Subcutaneous abdominal adipose tissue (tissue), 5 donors: ENCODE data around the gene HPF1.
"Not testable (repeated sequence)": the region's sequence is repeated elsewhere in the genome, so short reads cannot be mapped to it uniquely, and the experiment has no call there.

ENCODE experiments used
- H3K27ac ChIP-seq: one replicate; pipeline ENCODE4 v1.7.0; 2013; ENCODE audit warnings: low read depth, mild to moderate bottlenecking, inconsistent platforms, low read length, moderate library complexity
- H3K27me3 ChIP-seq, 5 donors: one replicate each; pipeline ENCODE4 v1.7.0; 2013; ENCODE audit warnings: low read length in 5 of 5, inconsistent platforms in 1 of 5; ENCODE audit not compliant: control insufficient read depth in 5 of 5, insufficient read depth in 4 of 5
- H3K36me3 ChIP-seq, 5 donors: one replicate each; pipeline ENCODE4 v1.7.0; 2013; ENCODE audit warnings: low read length in 5 of 5; ENCODE audit not compliant: control insufficient read depth in 5 of 5, insufficient read depth in 5 of 5
- H3K4me1 ChIP-seq, 5 donors: one replicate each; pipeline ENCODE4 v1.7.0; 2013; ENCODE audit warnings: low read length in 5 of 5, mild to moderate bottlenecking in 3 of 5, moderate library complexity in 1 of 5; ENCODE audit not compliant: control insufficient read depth in 5 of 5, insufficient read depth in 5 of 5
- H3K4me3 ChIP-seq, 5 donors: one replicate each; pipeline ENCODE4 v1.7.0; 2013; ENCODE audit warnings: low read length in 5 of 5, low read depth in 1 of 5
- H3K9ac ChIP-seq, 5 donors: one replicate each; pipeline ENCODE4 v1.7.0; 2013; ENCODE audit warnings: low read length in 5 of 5, mild to moderate bottlenecking in 4 of 5, moderate library complexity in 3 of 5
- H3K9me3 ChIP-seq, 5 donors: one replicate each; pipeline ENCODE4 v1.7.0; 2013; ENCODE audit warnings: low read length in 5 of 5; ENCODE audit not compliant: control insufficient read depth in 5 of 5
- donor health status: healthy.
- donor health status: healthy.
- donor health status: healthy.
- donor health status: healthy.
- donor health status: healthy.

HPF1 gene

GRCh38 chr4:169756971-169757574, 671 bp downstream of the HPF1 start:
- peaks cover 5 to 10% (median 6%) of the 10 kb centered on the region in 5 donors for H3K36me3 ChIP-seq
- peak overlapping the region; percentile 86 to 96 (median 89) for H3K4me3 ChIP-seq
- peak overlapping the region; percentile 56 for H3K27ac ChIP-seq
- peak overlapping the region; percentile 43 to 97 (median 81) for H3K9ac ChIP-seq
- no peaks in the 10 kb centered on the region for H3K27me3 ChIP-seq
- H3K9me3 ChIP-seq: no peaks in the 10 kb centered on the region
- peaks cover 4 to 28% (median 25%) of the 10 kb centered on the region in 5 donors for H3K4me1 ChIP-seq

- no peak overlapping the region for H3K9ac ChIP-seq
- no peak overlapping the region for H3K4me3 ChIP-seq
- H3K36me3 ChIP-seq: peaks cover 17 to 35% (median 26%) of the 10 kb centered on the region in 5 donors
- no peaks in the 10 kb centered on the region for H3K9me3 ChIP-seq
- H3K27me3 ChIP-seq: no peaks in the 10 kb centered on the region
- H3K4me1 ChIP-seq: peaks cover 0 to 7% (median 2%) of the 10 kb centered on the region in 5 donors
- no peak overlapping the region for H3K27ac ChIP-seq
Observed at GRCh38 chr4:169745291-169745690, 12.5 kb downstream of the HPF1 start.

GRCh38 chr4:169744601-169745000, 13.1 kb downstream of the HPF1 start:
- H3K4me1 ChIP-seq: peaks cover 0 to 7% (median 2%) of the 10 kb centered on the region in 5 donors
- H3K9me3 ChIP-seq: no peaks in the 10 kb centered on the region
- H3K36me3 ChIP-seq: peaks cover 16 to 32% (median 26%) of the 10 kb centered on the region in 5 donors
- H3K27ac ChIP-seq: no peak overlapping the region
- no peaks in the 10 kb centered on the region for H3K27me3 ChIP-seq
- no peak overlapping the region for H3K9ac ChIP-seq
- H3K4me3 ChIP-seq: no peak overlapping the region

- H3K4me3 ChIP-seq: no peak overlapping the region
- peaks cover 16 to 27% (median 19%) of the 10 kb centered on the region in 5 donors for H3K36me3 ChIP-seq
- no peaks in the 10 kb centered on the region for H3K9me3 ChIP-seq
- no peak overlapping the region for H3K27ac ChIP-seq
- H3K9ac ChIP-seq: no peak overlapping the region
- no peaks in the 10 kb centered on the region for H3K27me3 ChIP-seq
- peaks cover 0 to 7% (median 2%) of the 10 kb centered on the region in 5 donors for H3K4me1 ChIP-seq
Observed at GRCh38 chr4:169741569-169741968, 16.2 kb downstream of the HPF1 start.

- H3K9me3 ChIP-seq, H3K4me1 ChIP-seq, H3K4me3 ChIP-seq, H3K27ac ChIP-seq, H3K9ac ChIP-seq, H3K27me3 ChIP-seq: not testable (repeated sequence)
- H3K36me3 ChIP-seq: peaks cover 18 to 31% (median 23%) of the 10 kb centered on the region in 5 donors
Observed at GRCh38 chr4:169738604-169739003, 19.1 kb downstream of the HPF1 start.

- Histone ChIP-seq H3K9me3 (no peaks in the 10 kb centered on the region), H3K4me1 (no peaks in the 10 kb centered on the region), H3K27ac (no peak overlapping the region), H3K36me3 (peaks cover 19 to 34% (median 30%) of the 10 kb centered on the region in 5 donors), H3K9ac (no peak overlapping the region), H3K27me3 (no peaks in the 10 kb centered on the region), H3K4me3 (no peak overlapping the region)
Observed at GRCh38 chr4:169730564-169730963, 27.2 kb downstream of the HPF1 start.

- H3K9ac ChIP-seq: no peak overlapping the region
- H3K4me1 ChIP-seq: no peaks in the 10 kb centered on the region
- no peak overlapping the region for H3K27ac ChIP-seq
- H3K27me3 ChIP-seq: no peaks in the 10 kb centered on the region
- H3K9me3 ChIP-seq: no peaks in the 10 kb centered on the region
- H3K4me3 ChIP-seq: no peak overlapping the region
- peaks cover 17 to 32% (median 25%) of the 10 kb centered on the region in 5 donors for H3K36me3 ChIP-seq
Observed at GRCh38 chr4:169727616-169728015, 30.1 kb downstream of the HPF1 start.

GRCh38 chr4:169724260-169724659, 33.5 kb downstream of the HPF1 start:
- Histone ChIP-seq H3K36me3 (peaks cover 12 to 24% (median 22%) of the 10 kb centered on the region in 5 donors), H3K27me3 (no peaks in the 10 kb centered on the region), H3K9ac (no peak overlapping the region), H3K4me3 (no peak overlapping the region), H3K4me1 (no peaks in the 10 kb centered on the region), H3K9me3 (no peaks in the 10 kb centered on the region), H3K27ac (no peak overlapping the region)

GRCh38 chr4:169723207-169723965, 34.4 kb downstream of the HPF1 start:
- Histone ChIP-seq H3K9ac (no peak overlapping the region), H3K4me3 (no peak overlapping the region), H3K27ac (no peak overlapping the region), H3K27me3 (no peaks in the 10 kb centered on the region), H3K36me3 (peaks cover 9 to 24% (median 18%) of the 10 kb centered on the region in 5 donors), H3K9me3 (no peaks in the 10 kb centered on the region), H3K4me1 (no peaks in the 10 kb centered on the region)

- peaks cover 9 to 21% (median 16%) of the 10 kb centered on the region in 5 donors for H3K36me3 ChIP-seq
Observed at GRCh38 chr4:169720529-169720928, 37.2 kb downstream of the HPF1 start.

More at GRCh38 chr4:169720529-169720928, 37.2 kb downstream of the HPF1 start:
- Histone ChIP-seq H3K9ac (no peak overlapping the region), H3K4me1 (no peaks in the 10 kb centered on the region), H3K9me3 (no peaks in the 10 kb centered on the region), H3K27me3 (no peaks in the 10 kb centered on the region), H3K27ac (no peak overlapping the region), H3K4me3 (no peak overlapping the region)
